Karpas-422 (cell line): ENCODE data around the gene PLCB1. TPM values are rescaled to one million over a fixed set of nuclear protein-coding genes. Genes with fewer than 3 reads are reported as not detected.
"Not testable (repeated sequence)": the region's sequence is repeated elsewhere in the genome, so short reads cannot be mapped to it uniquely, and the experiment has no call there.

Experiments used
- DNase-seq: peaks from one replicate; pipeline ENCODE4 v3.0.0-alpha.2; 2015
- H2AFZ ChIP-seq: fragments of 200-600 bp; sonication (generic); 2 replicates; pipeline ENCODE4 v1.6.1; 2014; ENCODE audit warnings: antibody characterized with exemption, low read length, mixed read lengths
- H3K27ac ChIP-seq: fragments of 200-600 bp; sonication (generic); 2 replicates; pipeline ENCODE4 v1.5.1; 2014; ENCODE audit warnings: mild to moderate bottlenecking, low read length, moderate library complexity
- H3K27me3 ChIP-seq: fragments of 200-600 bp; sonication (generic); 2 replicates; pipeline ENCODE4 v1.6.1; 2014; ENCODE audit warnings: low read length, mixed read lengths
- H3K36me3 ChIP-seq: fragments of 200-600 bp; sonication (generic); 2 replicates; pipeline ENCODE4 v1.6.1; 2014; ENCODE audit warnings: low read length, mixed read lengths; ENCODE audit not compliant: insufficient read depth
- H3K4me1 ChIP-seq: fragments of 200-600 bp; sonication (generic); 2 replicates; pipeline ENCODE4 v1.6.1; 2014; ENCODE audit warnings: mild to moderate bottlenecking, low read length, mixed read lengths
- H3K4me2 ChIP-seq: fragments of 200-600 bp; sonication (generic); 2 replicates; pipeline ENCODE4 v1.6.1; 2014; ENCODE audit warnings: low read length, low read depth, mild to moderate bottlenecking; ENCODE audit not compliant: poor library complexity, severe bottlenecking
- H3K4me3 ChIP-seq: fragments of 200-600 bp; sonication (generic); 2 replicates; pipeline ENCODE4 v1.5.1; 2014; ENCODE audit warnings: mild to moderate bottlenecking, antibody characterized with exemption, low read length, mixed read lengths
- H3K79me2 ChIP-seq: fragments of 200-600 bp; sonication (generic); 2 replicates; pipeline ENCODE4 v1.6.1; 2014; ENCODE audit warnings: mild to moderate bottlenecking, low read length, mixed read lengths
- H3K9ac ChIP-seq: fragments of 200-600 bp; sonication (generic); 2 replicates; pipeline ENCODE4 v1.6.0; 2014; ENCODE audit warnings: low read length
- H3K9me2 ChIP-seq: fragments of 200-600 bp; sonication (generic), shearing (Covaris generic); replicated peaks from 2 replicates; pipeline ENCODE4 v1.6.0; 2014; ENCODE audit warnings: mild to moderate bottlenecking, low read length, moderate library complexity; ENCODE audit not compliant: insufficient read depth
- H3K9me3 ChIP-seq: fragments of 300-700, 200-600 bp; sonication (generic); 2 replicates; pipeline ENCODE4 v1.6.1; 2014; ENCODE audit warnings: low read length, mixed read lengths
- H4K20me1 ChIP-seq: fragments of 200-600 bp; sonication (generic); 2 replicates; pipeline ENCODE4 v1.6.1; 2014; ENCODE audit warnings: mild to moderate bottlenecking, antibody characterized with exemption, low read length, low read depth; ENCODE audit not compliant: insufficient read depth
- total RNA-seq: library from RNA; depleted of rRNA; stranded (reverse); fragments of >200 nt; shearing (Covaris generic); gene quantifications from 2 replicates; pipeline ENCODE4 v1.2.3, GENCODE V29; 2014; ENCODE audit warnings: low replicate concordance

PLCB1 gene
- total RNA-seq, 1 experiment from 2014 or later, result 0.82 TPM

GRCh38 chr20:8155812-8156211, 23.7 kb downstream of the PLCB1 start:
- no peak overlapping the region for H3K4me2 ChIP-seq
- H3K27me3 ChIP-seq, result no peaks in the 10 kb centered on the region
- no peak overlapping the region for H3K4me3 ChIP-seq
- H3K9ac ChIP-seq, result no peak overlapping the region
- no peak overlapping the region for H3K27ac ChIP-seq
- no peak overlapping the region for H2AFZ ChIP-seq
- no peaks in the 10 kb centered on the region for H3K9me2 ChIP-seq
- no peaks in the 10 kb centered on the region for H4K20me1 ChIP-seq
- 0 out of 2 replicates have a peak, but pooled peaks cover 3% of the 10 kb centered on the region for H3K9me3 ChIP-seq
- H3K79me2 ChIP-seq, result no peaks in the 10 kb centered on the region
- no peaks in the 10 kb centered on the region for H3K36me3 ChIP-seq
- no peak for DNase-seq
- no peaks in the 10 kb centered on the region for H3K4me1 ChIP-seq

GRCh38 chr20:8156235-8157079, 24.4 kb downstream of the PLCB1 start:
- H3K27ac ChIP-seq, result no peak overlapping the region
- no peaks in the 10 kb centered on the region for H3K36me3 ChIP-seq
- no peak for DNase-seq
- H3K4me2 ChIP-seq, result no peak overlapping the region
- no peaks in the 10 kb centered on the region for H3K79me2 ChIP-seq
- no peaks in the 10 kb centered on the region for H3K9me2 ChIP-seq
- 0 out of 2 replicates have a peak, but pooled peaks cover 3% of the 10 kb centered on the region for H3K9me3 ChIP-seq
- H3K4me3 ChIP-seq, result no peak overlapping the region
- no peak overlapping the region for H3K9ac ChIP-seq
- no peak overlapping the region for H2AFZ ChIP-seq
- no peaks in the 10 kb centered on the region for H3K27me3 ChIP-seq
- H3K4me1 ChIP-seq, result no peaks in the 10 kb centered on the region
- no peaks in the 10 kb centered on the region for H4K20me1 ChIP-seq

- H4K20me1 ChIP-seq, DNase-seq, H3K36me3 ChIP-seq, H3K27me3 ChIP-seq, H3K9me3 ChIP-seq, H3K4me2 ChIP-seq, H3K4me3 ChIP-seq, H2AFZ ChIP-seq, H3K9ac ChIP-seq, H3K79me2 ChIP-seq, H3K4me1 ChIP-seq, H3K9me2 ChIP-seq, H3K27ac ChIP-seq: not testable (repeated sequence)
These were observed 27.2 kb downstream of the PLCB1 start for GRCh38 chr20:8159217-8159616.

- no peaks in the 10 kb centered on the region for H4K20me1 ChIP-seq
- H3K9me3 ChIP-seq, result 0 out of 2 replicates have a peak, but pooled peaks cover 3% of the 10 kb centered on the region
- H3K79me2 ChIP-seq, result no peaks in the 10 kb centered on the region
- H2AFZ ChIP-seq, result no peak overlapping the region
- no peak overlapping the region for H3K27ac ChIP-seq
- no peaks in the 10 kb centered on the region for H3K4me1 ChIP-seq
- H3K36me3 ChIP-seq, result no peaks in the 10 kb centered on the region
- no peaks in the 10 kb centered on the region for H3K9me2 ChIP-seq
- H3K9ac ChIP-seq, result no peak overlapping the region
- H3K4me2 ChIP-seq, result no peak overlapping the region
- H3K4me3 ChIP-seq, result no peak overlapping the region
- no peak for DNase-seq
- no peaks in the 10 kb centered on the region for H3K27me3 ChIP-seq
These were observed 29.4 kb downstream of the PLCB1 start for GRCh38 chr20:8161264-8162071.

- no peaks in the 10 kb centered on the region for H3K27me3 ChIP-seq
- H3K4me2 ChIP-seq, result no peak overlapping the region
- no peaks in the 10 kb centered on the region for H3K36me3 ChIP-seq
- no peak overlapping the region for H2AFZ ChIP-seq
- H3K9me3 ChIP-seq, result no peaks in the 10 kb centered on the region
- H3K9me2 ChIP-seq, result no peaks in the 10 kb centered on the region
- H3K79me2 ChIP-seq, result no peaks in the 10 kb centered on the region
- no peak overlapping the region for H3K27ac ChIP-seq
- no peaks in the 10 kb centered on the region for H4K20me1 ChIP-seq
- DNase-seq, result no peak
- no peak overlapping the region for H3K4me3 ChIP-seq
- no peaks in the 10 kb centered on the region for H3K4me1 ChIP-seq
- no peak overlapping the region for H3K9ac ChIP-seq
These were observed 30.5 kb downstream of the PLCB1 start for GRCh38 chr20:8162610-8163009.

GRCh38 chr20:8163543-8163942, 31.5 kb downstream of the PLCB1 start:
- no peaks in the 10 kb centered on the region for H3K9me3 ChIP-seq
- H3K9ac ChIP-seq, result no peak overlapping the region
- no peaks in the 10 kb centered on the region for H4K20me1 ChIP-seq
- H3K27me3 ChIP-seq, result no peaks in the 10 kb centered on the region
- no peaks in the 10 kb centered on the region for H3K4me1 ChIP-seq
- no peak overlapping the region for H3K27ac ChIP-seq
- DNase-seq, result no peak
- H3K9me2 ChIP-seq, result no peaks in the 10 kb centered on the region
- no peaks in the 10 kb centered on the region for H3K79me2 ChIP-seq
- no peak overlapping the region for H3K4me3 ChIP-seq
- no peaks in the 10 kb centered on the region for H3K36me3 ChIP-seq
- no peak overlapping the region for H2AFZ ChIP-seq
- no peak overlapping the region for H3K4me2 ChIP-seq

GRCh38 chr20:8166730-8167129, 34.7 kb downstream of the PLCB1 start:
- Histone ChIP-seq H3K4me2 (no peak overlapping the region), H4K20me1 (no peaks in the 10 kb centered on the region), H3K79me2 (no peaks in the 10 kb centered on the region), H3K36me3 (no peaks in the 10 kb centered on the region), H3K4me1 (no peaks in the 10 kb centered on the region), H3K27me3 (no peaks in the 10 kb centered on the region), H3K9ac (no peak overlapping the region), H2AFZ (no peak overlapping the region), H3K9me2 (no peaks in the 10 kb centered on the region), H3K27ac (no peak overlapping the region), H3K9me3 (no peaks in the 10 kb centered on the region), H3K4me3 (no peak overlapping the region)
- DNase-seq, result no peak

GRCh38 chr20:8168785-8169288, 36.8 kb downstream of the PLCB1 start:
- no peaks in the 10 kb centered on the region for H3K27me3 ChIP-seq
- no peaks in the 10 kb centered on the region for H3K9me3 ChIP-seq
- H3K79me2 ChIP-seq, result no peaks in the 10 kb centered on the region
- H2AFZ ChIP-seq, result no peak overlapping the region
- H3K4me1 ChIP-seq, result no peaks in the 10 kb centered on the region
- no peaks in the 10 kb centered on the region for H4K20me1 ChIP-seq
- H3K27ac ChIP-seq, result no peak overlapping the region
- H3K9ac ChIP-seq, result no peak overlapping the region
- DNase-seq, result no peak
- H3K4me2 ChIP-seq, result no peak overlapping the region
- no peak overlapping the region for H3K4me3 ChIP-seq
- no peaks in the 10 kb centered on the region for H3K36me3 ChIP-seq
- H3K9me2 ChIP-seq, result no peaks in the 10 kb centered on the region
